K562 (cell line): Measurements from ENCODE around the gene BSCL2. TPM values are rescaled to one million over a fixed set of nuclear protein-coding genes. Genes with fewer than 3 reads are reported as not detected.

Source experiments
- ASH1L ChIP-seq: fragments of 450-650 bp; IDR thresholded peaks from 2 replicates; pipeline ENCODE4 v1.6.1; 2018; ENCODE audit warnings: borderline replicate concordance, mild to moderate bottlenecking, low read depth; ENCODE audit not compliant: partially characterized antibody
- CCAR2 ChIP-seq: fragments of 200-400 bp; formaldehyde crosslinking; IDR thresholded peaks from 2 replicates; pipeline ENCODE4 v1.6.1; 2017; ENCODE audit warnings: mild to moderate bottlenecking, low read depth, low read length
- CSDE1 ChIP-seq, 2 experiments: fragments of 450-650 bp; IDR thresholded peaks; 2 replicates each; pipeline ENCODE4 v1.6.1; 2016; ENCODE audit warnings: mild to moderate bottlenecking in 1 of 2
- CXXC5 ChIP-seq: fragments of 250-450 bp; sonication (Bioruptor Pico); IDR thresholded peaks from 2 replicates; pipeline ENCODE4 v1.8.0; 2022; ENCODE audit warnings: inconsistent platforms, mild to moderate bottlenecking, moderate library complexity
- DMBX1 ChIP-seq: fragments of 250-450 bp; sonication (Bioruptor Pico); IDR thresholded peaks from 2 replicates; pipeline ENCODE4 v1.8.0; 2022; ENCODE audit warnings: inconsistent platforms, mild to moderate bottlenecking, moderate library complexity, borderline replicate concordance
- FOXA1 ChIP-seq: fragments of 450-650 bp; IDR thresholded peaks from 2 replicates; pipeline ENCODE4 v1.6.1; 2016; ENCODE audit warnings: mild to moderate bottlenecking, borderline replicate concordance
- GABPA ChIP-seq: fragments of 200-800 bp; sonication (Bioruptor generic); conservative IDR thresholded peaks from 2 replicates; pipeline ENCODE4 v1.6.1; 2016; ENCODE audit warnings: low read depth, missing genetic modification characterization, missing compliant biosample characterization
- MEF2A ChIP-seq: IDR thresholded peaks from 2 replicates; pipeline ENCODE4 v1.6.1; 2011; ENCODE audit warnings: low read depth, mild to moderate bottlenecking, low read length, moderate library complexity; ENCODE audit not compliant: control insufficient read depth
- MTA3 ChIP-seq: fragments of 450-650 bp; formaldehyde crosslinking; IDR thresholded peaks from 2 replicates; pipeline ENCODE4 v1.6.1; 2017; ENCODE audit warnings: mild to moderate bottlenecking, borderline replicate concordance
- NR2F6 ChIP-seq: fragments of 450-650 bp; formaldehyde crosslinking; IDR thresholded peaks from 2 replicates; pipeline ENCODE4 v1.4.0; 2020; ENCODE audit warnings: mild to moderate bottlenecking
- RBBP5 ChIP-seq: fragments of 200-600 bp; sonication (generic); IDR thresholded peaks from 2 replicates; pipeline ENCODE4 v1.6.1; 2012; ENCODE audit warnings: borderline replicate concordance, mild to moderate bottlenecking, low read length, control low read depth, inconsistent platforms; ENCODE audit not compliant: insufficient read depth, poor library complexity, severe bottlenecking
- RFX1 ChIP-seq: fragments of 450-650 bp; IDR thresholded peaks from 2 replicates; pipeline ENCODE4 v1.6.1; 2016; ENCODE audit warnings: mild to moderate bottlenecking, moderate library complexity
- SP1 ChIP-seq: sonication (generic); formaldehyde crosslinking; IDR thresholded peaks from 2 replicates; pipeline ENCODE4 v1.8.1; 2022; ENCODE audit warnings: mild to moderate bottlenecking, missing genetic modification reagents
- ZKSCAN8 ChIP-seq: fragments of 200-800 bp; sonication (Bioruptor generic); IDR thresholded peaks from 2 replicates; pipeline ENCODE4 v1.6.1; 2016; ENCODE audit warnings: missing genetic modification characterization, missing compliant biosample characterization
- ZNF133 ChIP-seq: fragments of 250-450 bp; sonication (Bioruptor Pico); IDR thresholded peaks from 2 replicates; pipeline ENCODE4 v1.4.0; 2020; ENCODE audit warnings: mild to moderate bottlenecking
- ZNF589 ChIP-seq: fragments of 200-800 bp; sonication (Bioruptor generic); IDR thresholded peaks from 2 replicates; pipeline ENCODE4 v1.6.1; 2016; ENCODE audit warnings: low read depth, missing genetic modification characterization, missing compliant biosample characterization
- ZNF79 ChIP-seq: fragments of 250-450 bp; sonication (Bioruptor Pico); IDR thresholded peaks from 2 replicates; pipeline ENCODE4 v1.4.0; 2020; ENCODE audit warnings: low read depth, mild to moderate bottlenecking, moderate library complexity
- polyA plus RNA-seq, 8 experiments: library from polyadenylated mRNA; depleted of rRNA in 4 of 8; stranded (reverse) in 5 of 8; unstranded in 3 of 8; fragments of >200 nt; fragmentation: Nextera tagmentation in 2 of 8; fragmentation: Illumina TruSeq in 1 of 8; extraction: Ambion mirVana in 2 of 8; extraction: Trizol in 1 of 8; gene quantifications; 2 replicates each; pipeline versions ENCODE4 v1.2.1 to v1.2.3, GENCODE V29; 2011 to 2014; ENCODE audit warnings: inconsistent platforms in 1 of 8, missing spikeins in 1 of 8
- total RNA-seq, 7 experiments: library from RNA; depleted of rRNA in 6 of 7; stranded (reverse); fragments of >200 nt in 6 of 7; fragmentation: Illumina TruSeq in 2 of 7; extraction: Trizol in 2 of 7; gene quantifications; 2 replicates each; pipeline versions ENCODE4 v1.2.1 to v1.2.3, GENCODE V29; 2011 to 2021; ENCODE audit warnings: low replicate concordance in 1 of 7
- TF ChIP-seq, protein P1 (sequence below): sonication (generic); formaldehyde crosslinking; IDR thresholded peaks from 2 replicates; pipeline ENCODE4 v1.8.1; 2023; ENCODE audit warnings: mild to moderate bottlenecking, missing genetic modification reagents, moderate library complexity
- TF ChIP-seq, protein P2 (sequence below): fragments of 450-650 bp; conservative IDR thresholded peaks from 2 replicates; pipeline ENCODE4 v1.6.1; 2016; ENCODE audit warnings: missing genetic modification characterization, low read depth, mild to moderate bottlenecking, missing compliant biosample characterization, moderate library complexity
- TF ChIP-seq, protein P3 (sequence below): fragments of 450-650 bp; IDR thresholded peaks from 2 replicates; pipeline ENCODE4 v1.6.1; 2018; ENCODE audit not compliant: partially characterized antibody
- TF ChIP-seq, protein P4 (sequence below): sonication (generic); formaldehyde crosslinking; IDR thresholded peaks from 2 replicates; pipeline ENCODE4 v1.8.1; 2023; ENCODE audit warnings: mild to moderate bottlenecking, missing genetic modification reagents

Gene BSCL2
- total and polyA plus RNA-seq, 9 of the 15 experiments (the other 6 are each of a cell fraction or from before 2014, with no cell fraction given): 18.9 to 51.7 (median 35.2) TPM

DNA sequence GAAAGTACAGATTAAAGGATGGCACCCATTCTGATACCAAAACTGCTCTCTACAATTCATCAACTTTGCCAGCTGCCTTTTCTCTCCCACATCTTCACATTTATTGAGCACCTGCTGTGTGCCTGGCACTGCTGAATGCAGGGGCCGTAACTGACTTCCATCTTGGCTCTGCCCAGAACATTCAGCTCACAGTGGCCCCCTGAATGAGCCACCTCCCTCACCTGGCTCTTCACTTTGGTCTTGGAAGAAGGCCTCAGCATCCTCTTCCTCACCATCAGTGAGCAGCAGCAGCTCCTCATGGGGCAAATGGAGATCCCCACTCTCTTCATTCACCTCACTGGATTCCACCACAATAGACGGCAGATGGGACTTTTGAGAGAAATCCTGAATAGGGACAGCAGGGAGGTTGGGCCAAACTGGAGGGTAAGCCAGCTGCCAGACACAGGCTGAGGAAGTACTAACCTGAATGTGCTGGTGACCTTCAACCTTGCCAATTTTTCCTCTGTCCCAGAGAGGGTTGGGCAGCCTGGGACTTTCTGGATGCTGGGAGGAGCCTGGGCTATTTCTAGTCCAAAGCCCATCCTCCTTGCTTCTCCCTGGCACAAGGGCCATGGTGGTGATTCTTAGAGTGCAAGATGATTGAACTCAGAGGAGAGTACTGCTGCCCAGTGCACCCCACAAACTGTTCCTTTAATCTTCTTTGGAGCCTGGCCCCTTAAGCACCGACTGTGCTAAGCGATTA lies 37.6 kb downstream of the BSCL2 start (continued):
- TF ChIP-seq RBBP5 (no peak), ZNF133 (no peak), DMBX1 (CRISPR knock-in tag) (peak; percentile 15; the same call in 1 of the 2 replicates), NR2F6 (CRISPR knock-in tag) (no peak), SP1 (CRISPR knock-in tag) (peak; percentile 24), MTA3 (peak; percentile 12; the same call in 1 of the 2 replicates), CCAR2 (no peak), MEF2A (no peak), FOXA1 (no peak), CXXC5 (0 out of 2 replicates have a peak, but pooled peaks have one; percentile 5), RFX1 (no peak), GABPA (tag) (no peak), ZNF79 (CRISPR knock-in tag) (no peak), ZNF589 (0 out of 2 replicates have a peak, but pooled peaks have one; percentile 32), CSDE1 (IDR thresholded peaks at IDR 0.05) (no peak), ASH1L (no peak), ZKSCAN8 (peak; percentile 90)
- TF ChIP-seq, protein P1, sequence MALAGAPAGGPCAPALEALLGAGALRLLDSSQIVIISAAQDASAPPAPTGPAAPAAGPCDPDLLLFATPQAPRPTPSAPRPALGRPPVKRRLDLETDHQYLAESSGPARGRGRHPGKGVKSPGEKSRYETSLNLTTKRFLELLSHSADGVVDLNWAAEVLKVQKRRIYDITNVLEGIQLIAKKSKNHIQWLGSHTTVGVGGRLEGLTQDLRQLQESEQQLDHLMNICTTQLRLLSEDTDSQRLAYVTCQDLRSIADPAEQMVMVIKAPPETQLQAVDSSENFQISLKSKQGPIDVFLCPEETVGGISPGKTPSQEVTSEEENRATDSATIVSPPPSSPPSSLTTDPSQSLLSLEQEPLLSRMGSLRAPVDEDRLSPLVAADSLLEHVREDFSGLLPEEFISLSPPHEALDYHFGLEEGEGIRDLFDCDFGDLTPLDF (CRISPR knock-in tag): peak; percentile 57; the same call in 1 of the 2 replicates
- TF ChIP-seq, protein P2, sequence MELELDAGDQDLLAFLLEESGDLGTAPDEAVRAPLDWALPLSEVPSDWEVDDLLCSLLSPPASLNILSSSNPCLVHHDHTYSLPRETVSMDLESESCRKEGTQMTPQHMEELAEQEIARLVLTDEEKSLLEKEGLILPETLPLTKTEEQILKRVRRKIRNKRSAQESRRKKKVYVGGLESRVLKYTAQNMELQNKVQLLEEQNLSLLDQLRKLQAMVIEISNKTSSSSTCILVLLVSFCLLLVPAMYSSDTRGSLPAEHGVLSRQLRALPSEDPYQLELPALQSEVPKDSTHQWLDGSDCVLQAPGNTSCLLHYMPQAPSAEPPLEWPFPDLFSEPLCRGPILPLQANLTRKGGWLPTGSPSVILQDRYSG (tag): 0 out of 2 replicates have a peak, but pooled peaks have one; percentile 31
- TF ChIP-seq, protein P3, sequence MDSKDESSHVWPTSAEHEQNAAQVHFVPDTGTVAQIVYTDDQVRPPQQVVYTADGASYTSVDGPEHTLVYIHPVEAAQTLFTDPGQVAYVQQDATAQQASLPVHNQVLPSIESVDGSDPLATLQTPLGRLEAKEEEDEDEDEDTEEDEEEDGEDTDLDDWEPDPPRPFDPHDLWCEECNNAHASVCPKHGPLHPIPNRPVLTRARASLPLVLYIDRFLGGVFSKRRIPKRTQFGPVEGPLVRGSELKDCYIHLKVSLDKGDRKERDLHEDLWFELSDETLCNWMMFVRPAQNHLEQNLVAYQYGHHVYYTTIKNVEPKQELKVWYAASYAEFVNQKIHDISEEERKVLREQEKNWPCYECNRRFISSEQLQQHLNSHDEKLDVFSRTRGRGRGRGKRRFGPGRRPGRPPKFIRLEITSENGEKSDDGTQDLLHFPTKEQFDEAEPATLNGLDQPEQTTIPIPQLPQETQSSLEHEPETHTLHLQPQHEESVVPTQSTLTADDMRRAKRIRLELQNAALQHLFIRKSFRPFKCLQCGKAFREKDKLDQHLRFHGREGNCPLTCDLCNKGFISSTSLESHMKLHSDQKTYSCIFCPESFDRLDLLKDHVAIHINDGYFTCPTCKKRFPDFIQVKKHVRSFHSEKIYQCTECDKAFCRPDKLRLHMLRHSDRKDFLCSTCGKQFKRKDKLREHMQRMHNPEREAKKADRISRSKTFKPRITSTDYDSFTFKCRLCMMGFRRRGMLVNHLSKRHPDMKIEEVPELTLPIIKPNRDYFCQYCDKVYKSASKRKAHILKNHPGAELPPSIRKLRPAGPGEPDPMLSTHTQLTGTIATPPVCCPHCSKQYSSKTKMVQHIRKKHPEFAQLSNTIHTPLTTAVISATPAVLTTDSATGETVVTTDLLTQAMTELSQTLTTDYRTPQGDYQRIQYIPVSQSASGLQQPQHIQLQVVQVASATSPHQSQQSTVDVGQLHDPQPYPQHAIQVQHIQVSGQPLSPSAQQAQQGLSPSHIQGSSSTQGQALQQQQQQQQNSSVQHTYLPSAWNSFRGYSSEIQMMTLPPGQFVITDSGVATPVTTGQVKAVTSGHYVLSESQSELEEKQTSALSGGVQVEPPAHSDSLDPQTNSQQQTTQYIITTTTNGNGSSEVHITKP: peak; percentile 15
- TF ChIP-seq, protein P4, sequence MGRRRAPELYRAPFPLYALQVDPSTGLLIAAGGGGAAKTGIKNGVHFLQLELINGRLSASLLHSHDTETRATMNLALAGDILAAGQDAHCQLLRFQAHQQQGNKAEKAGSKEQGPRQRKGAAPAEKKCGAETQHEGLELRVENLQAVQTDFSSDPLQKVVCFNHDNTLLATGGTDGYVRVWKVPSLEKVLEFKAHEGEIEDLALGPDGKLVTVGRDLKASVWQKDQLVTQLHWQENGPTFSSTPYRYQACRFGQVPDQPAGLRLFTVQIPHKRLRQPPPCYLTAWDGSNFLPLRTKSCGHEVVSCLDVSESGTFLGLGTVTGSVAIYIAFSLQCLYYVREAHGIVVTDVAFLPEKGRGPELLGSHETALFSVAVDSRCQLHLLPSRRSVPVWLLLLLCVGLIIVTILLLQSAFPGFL (CRISPR knock-in tag): no peak
